GM12878 (cell line): ENCODE measurements around the gene RUFY4. TPM values are rescaled to one million over a fixed set of nuclear protein-coding genes. Genes with fewer than 3 reads are reported as not detected.

Experiments
- ATAC-seq: fragments of 200-7000 bp; cut with Tn5 transposase; 3 replicates; pipeline ENCODE4 v1.9.1; 2020; ENCODE audit warnings: mild to moderate bottlenecking, moderate library complexity
- BruUV-seq: library from RNA; stranded (reverse); fragments of 400-500 nt; replicated peaks from 2 replicates; lab custom pipeline; 2021; lab: Mats Ljungman, UMichigan
- CTCF ChIA-PET: fragments of 300-600 bp; sonication (Branson Sonifier 250); formaldehyde crosslinking; extraction: SDS; loops from one replicate; lab custom pipeline; 2021; ENCODE audit warnings: inconsistent platforms; lab: Yijun Ruan, JAX
- POLR2A ChIA-PET: fragments of 350-600 bp; formaldehyde crosslinking; extraction: SDS; loops from one replicate; lab custom pipeline; 2021; ENCODE audit warnings: inconsistent platforms; lab: Charles Lee
- RAD21 ChIA-PET: fragments of 300-600 bp; sonication (Branson Sonifier 250); formaldehyde crosslinking; loops from one replicate; lab custom pipeline; 2023; ENCODE audit warnings: antibody characterized with exemption; ENCODE audit not compliant: unreplicated experiment; lab: Charles Lee
- SMC1A ChIA-PET: fragments of 300-600 bp; sonication (Branson Sonifier 250); formaldehyde crosslinking; loops from one replicate; lab custom pipeline; 2023; ENCODE audit not compliant: unreplicated experiment, uncharacterized antibody; lab: Charles Lee
- DNase-seq: peaks from one replicate; pipeline ENCODE4 v3.0.0-alpha.2; 2011; ENCODE audit warnings: low read depth, low spot score
- FAIRE-seq: peaks from 3 replicates; lab custom pipeline; 2011; peaks lifted over from hg19 to GRCh38; lab: Jason Lieb, UNC
- H2AFZ ChIP-seq: 2 replicates; pipeline ENCODE4 v1.6.0; 2011; ENCODE audit warnings: low read depth, low read length, control low read depth; ENCODE audit not compliant: control insufficient read depth
- H3K27ac ChIP-seq: 2 replicates; pipeline ENCODE4 v1.5.1; 2011; ENCODE audit warnings: control low read depth; ENCODE audit not compliant: control insufficient read depth, insufficient read depth
- H3K27me3 ChIP-seq, 2 experiments: replicated peaks in 1 of 2; 2 replicates each; pipeline versions ENCODE4 v1.6.0 to v1.6.1; 2011; ENCODE audit warnings: low read length in 1 of 2; ENCODE audit not compliant: control insufficient read depth in 2 of 2, insufficient read depth in 2 of 2
- H3K36me3 ChIP-seq, 2 experiments: 2 replicates each; pipeline ENCODE4 v1.5.1; 2011; ENCODE audit warnings: low read length in 1 of 2; ENCODE audit not compliant: control insufficient read depth in 2 of 2, insufficient read depth in 2 of 2
- H3K4me1 ChIP-seq: 2 replicates; pipeline ENCODE4 v1.6.1; 2011; ENCODE audit warnings: mild to moderate bottlenecking, low read length, moderate library complexity, mixed read lengths; ENCODE audit not compliant: control insufficient read depth, insufficient read depth
- H3K4me2 ChIP-seq: 2 replicates; pipeline ENCODE4 v1.6.0; 2011; ENCODE audit warnings: control low read depth; ENCODE audit not compliant: control insufficient read depth, insufficient read depth
- H3K4me3 ChIP-seq: fragments of 200-600 bp; sonication (generic); 2 replicates; pipeline ENCODE4 v1.5.1; 2016
- H3K79me2 ChIP-seq: 2 replicates; pipeline ENCODE4 v1.6.0; 2011; ENCODE audit warnings: low read length; ENCODE audit not compliant: control insufficient read depth, insufficient read depth
- H3K9ac ChIP-seq: 2 replicates; pipeline ENCODE4 v1.8.0; 2011; ENCODE audit warnings: low read length, control low read depth, mixed read lengths; ENCODE audit not compliant: control insufficient read depth, insufficient read depth
- H3K9me3 ChIP-seq: replicated peaks from 3 replicates; pipeline ENCODE4 v1.5.1; 2011; ENCODE audit warnings: mild to moderate bottlenecking, low read length; ENCODE audit not compliant: control insufficient read depth, insufficient read depth
- H4K20me1 ChIP-seq: 2 replicates; pipeline ENCODE4 v1.6.0; 2011; ENCODE audit not compliant: control insufficient read depth, insufficient read depth
- CEBPB ChIP-seq, 2 experiments: fragments of 150-350 bp in 1 of 2; IDR thresholded peaks; 2 replicates each; pipeline ENCODE4 v1.6.1; 2012 to 2014; ENCODE audit warnings: low read depth in 2 of 2, low read length in 2 of 2, borderline replicate concordance in 1 of 2, inconsistent platforms in 1 of 2
- E4F1 ChIP-seq: fragments of 450-650 bp; IDR thresholded peaks from 2 replicates; pipeline ENCODE4 v1.6.1; 2018; ENCODE audit warnings: borderline replicate concordance, mild to moderate bottlenecking; ENCODE audit not compliant: partially characterized antibody
- HSF1 ChIP-seq: fragments of 150-350 bp; IDR thresholded peaks from 2 replicates; pipeline ENCODE4 v1.6.1; 2014; ENCODE audit warnings: mild to moderate bottlenecking, low read depth, low read length
- IKZF1 ChIP-seq: fragments of 450-650 bp; conservative IDR thresholded peaks from 2 replicates; pipeline ENCODE4 v1.6.1; 2017; ENCODE audit warnings: antibody characterized with exemption, mild to moderate bottlenecking
- IKZF2 ChIP-seq, 2 experiments: fragments of 450-650 bp; IDR thresholded peaks; 2 replicates each; pipeline ENCODE4 v1.6.1; 2017; ENCODE audit warnings: mild to moderate bottlenecking in 2 of 2, moderate library complexity in 2 of 2
- MEF2B ChIP-seq: fragments of 450-650 bp; IDR thresholded peaks from 2 replicates; pipeline ENCODE4 v1.6.1; 2018; ENCODE audit warnings: mild to moderate bottlenecking, moderate library complexity; ENCODE audit not compliant: partially characterized antibody, poor library complexity, severe bottlenecking
- MTA3 ChIP-seq: IDR thresholded peaks from 2 replicates; pipeline ENCODE4 v1.6.1; 2012; ENCODE audit warnings: low read length, inconsistent platforms, borderline replicate concordance
- MYB ChIP-seq: fragments of 150-350 bp; IDR thresholded peaks from 2 replicates; pipeline ENCODE4 v1.6.1; 2014; ENCODE audit warnings: mild to moderate bottlenecking, low read depth, low read length, borderline replicate concordance
- POU2F2 ChIP-seq: IDR thresholded peaks from 3 replicates; pipeline ENCODE4 v1.6.1; 2011; ENCODE audit warnings: low read depth, mild to moderate bottlenecking, low read length, borderline replicate concordance
- RFX5 ChIP-seq: IDR thresholded peaks from 2 replicates; pipeline ENCODE4 v1.6.1; 2011; ENCODE audit warnings: low read depth, low read length, improper control_type of control experiment
- TAF1 ChIP-seq: IDR thresholded peaks from 2 replicates; pipeline ENCODE4 v1.6.1; 2011; ENCODE audit warnings: mild to moderate bottlenecking, low read depth, low read length, borderline replicate concordance
- ZNF384 ChIP-seq: IDR thresholded peaks from 2 replicates; pipeline ENCODE4 v1.6.1; 2012; ENCODE audit warnings: low read depth, mild to moderate bottlenecking, low read length, improper control_type of control experiment, borderline replicate concordance
- WGBS: methylation state at CpG from one replicate; pipeline ENCODE4 v1.1.6; 2016; ENCODE audit warnings: low lambda C conversion rate; ENCODE audit not compliant: insufficient replicate concordance, insufficient coverage; ENCODE audit errors: missing lambda C conversion rate; 5-methylcytosine and 5-hydroxymethylcytosine counted together
- in situ Hi-C: fragments of 300-500 bp; cut with MboI; formaldehyde crosslinking; loops from 9 replicates; pipeline ENCODE4 v1.14.3; 2018; ENCODE audit warnings: mixed read lengths
- intact Hi-C: fragments of 100-400 bp; cut with micrococcal nuclease; formaldehyde crosslinking; loops from one replicate; pipeline ENCODE4 v1.14.2; 2022; ENCODE audit not compliant: unreplicated experiment
- polyA plus RNA-seq, 11 experiments: library from polyadenylated mRNA; depleted of rRNA in 4 of 11; unstranded in 6 of 11; stranded (reverse) in 5 of 11; fragments of >200 nt; fragmentation: Nextera tagmentation in 4 of 11; fragmentation: Illumina TruSeq in 1 of 11; extraction: Ambion mirVana in 4 of 11; extraction: Trizol in 1 of 11; gene quantifications; 1 replicate in 1 of 11; 2 replicates in 10 of 11; pipeline versions ENCODE4 v1.2.1 to v1.2.3, GENCODE V29; 2011 to 2016; ENCODE audit warnings: inconsistent platforms in 2 of 11, missing spikeins in 2 of 11, low read depth in 1 of 11
- total RNA-seq, 4 experiments: library from RNA; depleted of rRNA in 3 of 4; stranded (reverse); fragments of >200 nt in 3 of 4; fragmentation: Illumina TruSeq in 1 of 4; extraction: Trizol in 1 of 4; gene quantifications; 2 replicates each; pipeline versions ENCODE4 v1.2.1 to v1.2.3, GENCODE V29; 2013 to 2021

The RUFY4 gene
- total and polyA plus RNA-seq, 10 of the 15 experiments (the other 5 are each of a cell fraction or from before 2014, with no cell fraction given), result 0.05 to 2.7 (median 0.90) TPM

GRCh38 chr2:218035463-218036100 is 33.5 kb upstream of the RUFY4 start:
- Histone ChIP-seq H3K27me3 (no peaks in the 10 kb centered on the region; a peak in 1 of 4 replicates), H3K79me2 (no peaks in the 10 kb centered on the region), H3K4me1 (peaks cover 34% of the 10 kb centered on the region), H3K4me3 (no peak overlapping the region; the same call in 1 of the 2 replicates), H3K27ac (no peak overlapping the region), H3K9ac (no peak overlapping the region; the same call in 1 of the 2 replicates), H2AFZ (peak overlapping the region; percentile 21), H4K20me1 (no peaks in the 10 kb centered on the region), H3K9me3 (no peaks in the 10 kb centered on the region; the same call in 2 of the 3 replicates), H3K4me2 (peak overlapping the region; percentile 52; the same call in 1 of the 2 replicates), H3K36me3 (no peaks in the 10 kb centered on the region)
- intact Hi-C loops (loop anchor here (1.0 kb wide), 1 partner anchor 33 kb away; no protein-coding TSS in a partner anchor), in situ Hi-C loops (no loop called here)
- RAD21 ChIA-PET, result interaction anchor here (0.7 to 1.1 kb wide), 2 partner anchors 246 to 250 kb away, joined by 3 to 8 read pairs; no protein-coding TSS in a partner anchor
- WGBS, result 77% methylated on average over 12 of the region's 12 CpGs
- TF ChIP-seq IKZF2 (IDR thresholded peaks at IDR 0.05), result no peak
- TF ChIP-seq MYB, result no peak
- TF ChIP-seq CEBPB (IDR thresholded peaks at IDR 0.05; ENCODE audit: borderline replicate concordance in 1 of 2, low read depth in 2 of 2, low read length in 2 of 2), result no peak
- TF ChIP-seq TAF1, result no peak
- TF ChIP-seq RFX5, result no peak
- TF ChIP-seq HSF1, result no peak
- no peak for TF ChIP-seq E4F1
- TF ChIP-seq MTA3, result no peak
- no peak for TF ChIP-seq ZNF384
- TF ChIP-seq POU2F2, result no peak
- no peak for TF ChIP-seq IKZF1
- no peak for TF ChIP-seq MEF2B
- DNase-seq (no peak), ATAC-seq (no peak), FAIRE-seq (no peak)
- SMC1A ChIA-PET, result interaction anchor here (1.8 kb wide), 1 partner anchor 249 kb away, joined by 11 read pairs; no protein-coding TSS in a partner anchor
- POLR2A ChIA-PET, result interaction anchor here (1.0 kb wide), 1 partner anchor 10 kb away, joined by 3 read pairs; no protein-coding TSS in a partner anchor
- CTCF ChIA-PET, result interaction anchor here (1.0 to 3.4 kb wide), 10 partner anchors 9 to 258 kb away, joined by 3 to 31 read pairs (median 6); partner anchors contain the start of gene RUFY4
- BruUV-seq, result no TSS peak
